WERI-Rb-1 (cell line): ENCODE measurements around the gene NUDT3.
A peak's percentile ranks its signal among the peaks of the same experiment; 100 is the strongest.

Source experiments
- DNase-seq: peaks from one replicate; pipeline ENCODE4 v3.0.0-alpha.2; 2020
- H3K27ac ChIP-seq: fragments of 250-450 bp; sonication (Bioruptor Pico); 2 replicates; pipeline ENCODE4 v1.5.1; 2020; ENCODE audit warnings: mild to moderate bottlenecking, moderate library complexity
- H3K27me3 ChIP-seq: fragments of 250-450 bp; sonication (Bioruptor Pico); 2 replicates; pipeline ENCODE4 v1.5.1; 2021; ENCODE audit warnings: mild to moderate bottlenecking, low read depth, moderate library complexity; ENCODE audit not compliant: insufficient read depth, severe bottlenecking
- H3K36me3 ChIP-seq: fragments of 250-450 bp; sonication (Bioruptor Pico); 2 replicates; pipeline ENCODE4 v1.5.1; 2020; ENCODE audit warnings: mild to moderate bottlenecking, moderate library complexity
- H3K4me3 ChIP-seq: 2 replicates; pipeline ENCODE4 v1.5.1; 2011; ENCODE audit warnings: low read depth, mild to moderate bottlenecking, control low read depth, low read length
- H3K9me3 ChIP-seq: fragments of 250-450 bp; sonication (Bioruptor Pico); 2 replicates; pipeline ENCODE4 v1.5.1; 2021; ENCODE audit warnings: mild to moderate bottlenecking, moderate library complexity; ENCODE audit not compliant: severe bottlenecking
- CTCF ChIP-seq: IDR thresholded peaks from 2 replicates; pipeline ENCODE4 v1.5.1; 2011; ENCODE audit warnings: low read depth, mild to moderate bottlenecking, control low read depth, inconsistent platforms, low read length

Gene NUDT3

GRCh38 chr6:34237316-34237721, 155.2 kb downstream of the NUDT3 start:
- no peak for TF ChIP-seq CTCF
- H3K9me3 ChIP-seq: no peaks in the 10 kb centered on the region
- H3K27ac ChIP-seq: peak overlapping the region; percentile 99
- H3K36me3 ChIP-seq: peaks cover 46% of the 10 kb centered on the region
- peak; percentile 42 for DNase-seq
- H3K27me3 ChIP-seq: no peaks in the 10 kb centered on the region
- H3K4me3 ChIP-seq: peak overlapping the region; percentile 95

- H3K36me3 ChIP-seq: peaks cover 40% of the 10 kb centered on the region
- peak within 1 kb of the TSS; percentile 95 for H3K4me3 ChIP-seq
- DNase-seq: peak; percentile 98
- H3K9me3 ChIP-seq: no peaks in the 10 kb centered on the region
- H3K27me3 ChIP-seq: no peaks in the 10 kb centered on the region
- 0 out of 2 replicates have a peak, but pooled peaks have one; percentile 1 for TF ChIP-seq CTCF
- H3K27ac ChIP-seq: peak within 1 kb of the TSS; percentile 99
These were observed 155.8 kb downstream of the NUDT3 start, which contains the start of gene HMGA1 for GRCh38 chr6:34236443-34237315. Gene HMGA1 (plus strand): TSS chr6:34236873. CDS start chr6:34240781, 3,908 bp downstream.

- no peaks in the 10 kb centered on the region for H3K27me3 ChIP-seq
- TF ChIP-seq CTCF: no peak
These were observed 156.4 kb downstream of the NUDT3 start for GRCh38 chr6:34236131-34236442.

GRCh38 chr6:34235307-34236130, 156.9 kb downstream of the NUDT3 start:
- no peak overlapping the region for H3K27ac ChIP-seq
- DNase-seq: no peak

More at GRCh38 chr6:34236131-34236442, 156.4 kb downstream of the NUDT3 start:
- peaks cover 34% of the 10 kb centered on the region for H3K36me3 ChIP-seq
- H3K9me3 ChIP-seq: no peaks in the 10 kb centered on the region
- DNase-seq: peak; percentile 34
- peak overlapping the region; percentile 83 for H3K4me3 ChIP-seq
- H3K27ac ChIP-seq: peak overlapping the region; percentile 98

More at GRCh38 chr6:34235307-34236130, 156.9 kb downstream of the NUDT3 start:
- Histone ChIP-seq H3K4me3 (no peak overlapping the region), H3K9me3 (no peaks in the 10 kb centered on the region), H3K27me3 (no peaks in the 10 kb centered on the region), H3K36me3 (peaks cover 28% of the 10 kb centered on the region)
- no peak for TF ChIP-seq CTCF
